Neutrophil (primary cell): ENCODE data around the gene DMAC2L.
"Not testable (repeated sequence)": the region's sequence is repeated elsewhere in the genome, so short reads cannot be mapped to it uniquely, and the experiment has no call there.

ENCODE experiments used
- H3K27ac ChIP-seq: fragments of 200-600 bp; sonication (generic); 2 replicates; pipeline ENCODE4 v1.5.1; 2016; ENCODE audit warnings: mild to moderate bottlenecking, moderate library complexity
- H3K27me3 ChIP-seq: fragments of 200-600 bp; sonication (generic); 2 replicates; pipeline ENCODE4 v1.6.0; 2016; ENCODE audit warnings: mild to moderate bottlenecking
- H3K36me3 ChIP-seq: fragments of 200-600 bp; sonication (generic); 2 replicates; pipeline ENCODE4 v1.5.1; 2017
- H3K4me1 ChIP-seq, 2 experiments: fragments of 200-600 bp in 1 of 2; sonication (generic) in 1 of 2; 1 replicate in 1 of 2; 2 replicates in 1 of 2; pipeline versions ENCODE4 v1.5.1 to v1.6.1; 2013 to 2016; ENCODE audit warnings: low read depth in 1 of 2, low read length in 1 of 2, mild to moderate bottlenecking in 1 of 2, moderate library complexity in 1 of 2; ENCODE audit not compliant: control insufficient read depth in 1 of 2, insufficient read depth in 1 of 2
- H3K4me3 ChIP-seq, 2 experiments: fragments of 200-600 bp in 1 of 2; sonication (generic) in 1 of 2; 1 replicate in 1 of 2; 2 replicates in 1 of 2; pipeline ENCODE4 v1.5.1; 2013 to 2016; ENCODE audit warnings: low read depth in 1 of 2, low read length in 1 of 2, mild to moderate bottlenecking in 1 of 2, moderate library complexity in 1 of 2
- H3K9me3 ChIP-seq: fragments of 200-600 bp; sonication (generic); 2 replicates; pipeline ENCODE4 v1.5.1; 2016
- CTCF ChIP-seq: fragments of 200-600 bp; sonication (generic); IDR thresholded peaks from 2 replicates; pipeline ENCODE4 v1.5.1; 2016; ENCODE audit warnings: antibody characterized with exemption

Gene DMAC2L

GRCh38 chr14:50362764-50363713 lies 50.9 kb downstream of the DMAC2L start:
- H3K4me3 ChIP-seq, result peak overlapping the region; percentile 59 to 61
- peaks cover 40 to 42% of the 10 kb centered on the region in 2 experiments for H3K4me1 ChIP-seq
- TF ChIP-seq CTCF, result no peak
- peak overlapping the region; percentile 72 for H3K27ac ChIP-seq
- peaks cover 7% of the 10 kb centered on the region for H3K36me3 ChIP-seq
- no peaks in the 10 kb centered on the region for H3K27me3 ChIP-seq
- H3K9me3 ChIP-seq, result no peaks in the 10 kb centered on the region

DNA sequence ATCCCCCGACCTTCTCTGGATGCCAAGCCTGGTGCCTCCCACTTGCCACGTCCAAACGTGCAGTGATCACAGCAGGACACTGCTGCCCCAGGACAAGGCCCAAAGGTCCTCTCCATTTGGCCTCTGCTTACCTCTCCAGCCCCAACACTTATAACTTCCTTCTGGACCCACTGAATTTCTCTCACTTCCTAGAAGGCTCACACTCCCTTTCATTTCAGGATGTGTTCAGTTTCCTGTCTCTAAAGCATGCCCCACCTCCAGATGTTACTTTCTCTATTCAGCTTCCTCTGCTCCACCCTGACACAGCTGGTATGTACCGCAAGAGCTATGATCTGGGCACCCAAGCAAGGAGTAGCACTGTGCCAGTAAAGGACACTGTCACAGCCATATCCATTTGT lies 51.6 kb downstream of the DMAC2L start:
- H3K4me1 ChIP-seq, result peaks cover 40 to 42% of the 10 kb centered on the region in 2 experiments
- no peak for TF ChIP-seq CTCF

GRCh38 chr14:50364792-50365191 lies 52.7 kb downstream of the DMAC2L start:
- Histone ChIP-seq H3K36me3 (no peaks in the 10 kb centered on the region), H3K4me1 (peaks cover 40 to 42% of the 10 kb centered on the region in 2 experiments), H3K4me3 (no peak overlapping the region), H3K27me3 (no peaks in the 10 kb centered on the region), H3K27ac (peak overlapping the region; percentile 72), H3K9me3 (no peaks in the 10 kb centered on the region)
- TF ChIP-seq CTCF, result no peak

More for the DNA sequence above, 51.6 kb downstream of the DMAC2L start:
- peak overlapping the region; percentile 59 to 61 for H3K4me3 ChIP-seq
- H3K36me3 ChIP-seq, result peaks cover 3% of the 10 kb centered on the region
- H3K9me3 ChIP-seq, result no peaks in the 10 kb centered on the region
- H3K27me3 ChIP-seq, result no peaks in the 10 kb centered on the region
- H3K27ac ChIP-seq, result peak overlapping the region; percentile 72

- Histone ChIP-seq H3K27ac (peak overlapping the region; percentile 72), H3K4me1 (peaks cover 40 to 42% of the 10 kb centered on the region in 2 experiments)
- not testable (repeated sequence) for H3K36me3 ChIP-seq, H3K27me3 ChIP-seq, H3K4me3 ChIP-seq, H3K9me3 ChIP-seq
These were observed 53.4 kb downstream of the DMAC2L start for GRCh38 chr14:50365572-50365971.

- Histone ChIP-seq H3K27ac (peak overlapping the region; percentile 72), H3K4me3 (no peak overlapping the region)
- no peak for TF ChIP-seq CTCF
These were observed 54.0 kb downstream of the DMAC2L start for GRCh38 chr14:50366115-50366514.

GRCh38 chr14:50366589-50366988 lies 54.5 kb downstream of the DMAC2L start:
- H3K4me3 ChIP-seq, result no peak overlapping the region
- no peaks in the 10 kb centered on the region for H3K27me3 ChIP-seq
- no peaks in the 10 kb centered on the region for H3K36me3 ChIP-seq
- H3K27ac ChIP-seq, result peak overlapping the region; percentile 72
- no peaks in the 10 kb centered on the region for H3K9me3 ChIP-seq
- TF ChIP-seq CTCF, result no peak
- peaks cover 40 to 42% of the 10 kb centered on the region in 2 experiments for H3K4me1 ChIP-seq

More at GRCh38 chr14:50366115-50366514, 54.0 kb downstream of the DMAC2L start:
- Histone ChIP-seq H3K9me3 (no peaks in the 10 kb centered on the region), H3K36me3 (no peaks in the 10 kb centered on the region), H3K4me1 (peaks cover 40 to 42% of the 10 kb centered on the region in 2 experiments), H3K27me3 (no peaks in the 10 kb centered on the region)
